ENCODE results near the gene JPH3.

The JPH3 gene

DNA sequence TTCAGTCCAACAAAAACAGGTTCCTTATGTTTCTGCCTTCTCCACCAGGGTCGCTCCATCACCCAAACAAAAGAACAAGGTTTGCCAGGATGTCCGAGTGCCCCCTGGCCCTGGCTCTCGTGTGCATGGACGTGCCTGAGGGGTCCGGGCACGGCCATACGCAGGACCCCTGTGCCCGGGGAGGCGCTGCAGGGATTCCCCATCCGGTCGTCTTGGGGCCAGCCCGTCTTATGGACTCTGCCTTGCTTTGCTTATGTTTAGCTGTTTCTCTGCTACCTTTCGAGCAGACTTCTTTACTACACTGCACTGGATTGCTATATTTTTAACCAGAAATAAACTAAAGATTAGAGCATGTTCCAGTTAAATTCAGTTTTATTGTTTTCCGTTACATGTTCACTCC is 95.5 kb downstream of the JPH3 start:
- DNase-seq (ENCODE audit: low read depth in 3 of 3), result no peak

- DNase-seq (ENCODE audit: low read depth in 3 of 3), result no peak
These were observed 95.9 kb downstream of the JPH3 start for GRCh38 chr16:87698241-87698640.

DNA sequence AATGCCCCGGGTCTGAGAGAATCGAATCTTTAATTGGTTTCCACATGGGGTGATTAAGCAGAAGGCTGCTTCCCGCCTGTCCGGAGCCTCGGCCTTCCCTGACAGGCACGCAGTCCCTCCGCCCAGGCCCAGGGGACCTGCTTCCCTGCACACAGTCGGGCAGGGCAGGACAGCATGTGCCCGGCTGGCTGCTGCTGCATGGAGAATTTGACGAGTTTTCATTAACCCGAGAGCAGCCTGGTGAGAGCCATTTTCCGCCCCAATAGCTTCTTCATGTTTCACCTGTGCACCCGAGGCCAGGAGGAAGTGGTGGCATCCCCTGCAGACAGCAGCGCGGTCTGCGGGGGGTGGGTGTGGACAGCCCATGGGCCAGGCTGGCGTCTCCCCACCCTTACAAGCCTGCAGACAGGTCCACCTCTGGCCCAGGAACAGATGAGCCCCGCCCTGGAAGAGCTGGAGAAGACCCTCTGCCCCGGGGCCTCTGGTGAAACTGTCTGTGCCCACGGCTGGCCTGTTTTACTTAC is 96.4 kb downstream of the JPH3 start:
- DNase-seq (ENCODE audit: low read depth in 3 of 3), result no peak

- DNase-seq (ENCODE audit: low read depth in 3 of 3), result no peak
These were observed 98.2 kb downstream of the JPH3 start for GRCh38 chr16:87700406-87701077.

- no peak for DNase-seq (ENCODE audit: low read depth in 3 of 3)
These were observed 98.8 kb downstream of the JPH3 start for GRCh38 chr16:87701078-87701460.

DNA sequence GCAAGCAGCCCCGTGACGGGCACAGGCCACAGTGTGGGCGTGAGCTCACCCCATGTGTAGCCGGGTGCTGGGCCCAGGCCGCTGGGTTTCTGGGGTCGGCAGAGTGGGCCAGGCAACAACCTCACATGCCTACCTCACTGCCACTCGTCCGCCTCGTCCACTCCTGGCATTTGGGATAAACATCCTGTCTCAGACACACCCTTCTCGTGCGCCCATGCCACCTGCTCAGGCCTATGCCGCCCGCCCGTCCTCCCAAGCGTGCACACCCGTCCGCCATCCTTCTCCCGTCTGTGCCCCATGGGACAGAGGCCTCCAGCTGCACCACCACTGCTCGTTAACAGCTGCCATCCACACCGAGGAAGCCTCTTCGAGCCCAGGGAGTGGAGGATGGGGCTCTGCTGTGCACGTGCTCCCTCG is 99.2 kb downstream of the JPH3 start:
- DNase-seq (ENCODE audit: low read depth in 3 of 3), result no peak

DNA sequence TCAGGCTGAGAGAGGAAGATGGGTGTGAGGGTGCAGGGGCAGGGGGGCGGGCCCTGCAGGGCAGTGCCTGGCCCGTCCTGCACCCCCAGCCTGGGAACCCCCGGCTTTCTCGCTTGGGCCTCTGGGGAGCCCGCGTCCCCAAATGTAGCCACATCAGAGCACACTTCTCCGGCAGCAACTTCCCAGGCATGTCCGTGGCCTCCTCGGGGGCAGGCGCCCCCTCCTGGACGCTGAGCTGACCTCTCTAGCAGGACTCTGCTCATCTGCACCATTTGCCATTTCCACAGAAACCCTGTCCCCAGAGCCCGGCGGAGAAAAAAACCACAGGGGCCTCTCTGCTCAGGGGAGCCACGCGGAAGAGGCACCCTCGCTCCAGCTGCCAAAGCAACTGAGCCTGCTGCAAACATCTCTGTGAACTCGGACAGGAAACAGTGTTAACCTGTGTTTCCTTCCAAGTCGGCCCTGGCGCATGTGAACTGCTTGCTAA is 100.1 kb downstream of the JPH3 start:
- DNase-seq (ENCODE audit: low read depth in 3 of 3), result peak in 2 of 3 experiments; percentile 6 to 52

DNA sequence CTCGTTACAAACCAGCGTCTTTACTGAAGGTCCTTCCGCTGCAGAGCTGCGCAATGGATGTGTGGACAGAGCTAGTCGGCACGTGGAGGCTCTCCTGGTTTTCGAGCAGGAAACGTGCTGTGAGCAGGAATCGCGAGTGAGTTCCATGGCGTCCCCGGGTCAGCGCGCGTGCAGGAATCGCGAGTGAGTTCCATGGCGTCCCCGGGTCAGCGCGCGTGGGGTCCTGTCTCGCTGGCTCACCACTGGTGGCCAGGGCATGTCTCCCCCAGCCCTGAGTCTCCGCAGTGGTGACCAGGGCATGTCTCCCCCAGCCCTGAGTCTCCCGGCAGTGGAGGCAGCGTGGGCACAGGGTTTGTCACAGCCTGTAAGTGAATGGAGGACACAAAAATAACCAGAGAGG is 100.8 kb downstream of the JPH3 start:
- DNase-seq (ENCODE audit: low read depth in 3 of 3), result no peak

- DNase-seq (ENCODE audit: low read depth in 3 of 3), result no peak
These were observed 101.6 kb downstream of the JPH3 start for GRCh38 chr16:87703835-87704375.

DNA sequence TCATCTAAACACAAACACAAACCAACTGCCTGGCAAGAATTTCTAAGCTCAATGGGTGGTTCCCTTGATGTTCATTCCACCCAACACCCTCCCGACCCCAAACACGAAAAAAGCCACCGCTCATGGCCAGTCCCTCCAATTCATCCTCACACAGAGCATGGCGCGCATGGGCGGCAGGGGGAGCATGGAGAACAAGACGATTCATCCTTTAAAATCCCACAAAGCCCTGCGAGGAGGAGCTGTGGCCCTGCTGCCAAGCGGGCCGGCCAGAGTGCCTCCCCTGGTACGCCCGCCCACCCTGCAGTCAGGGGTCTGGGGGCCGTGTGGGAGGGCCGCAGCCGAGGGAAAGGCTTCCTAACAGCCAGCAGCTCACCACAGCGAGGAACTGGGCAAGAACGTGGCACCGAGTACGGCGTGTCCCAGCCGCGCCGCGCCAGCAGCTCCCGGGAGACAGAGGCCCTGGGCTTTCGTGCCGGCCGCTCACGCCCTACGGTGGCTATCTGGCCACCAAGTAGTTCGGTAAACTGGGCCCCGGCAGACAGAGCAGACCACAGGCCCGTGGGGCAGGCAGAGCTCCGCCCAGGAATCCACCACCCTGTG is 102.5 kb downstream of the JPH3 start:
- DNase-seq (ENCODE audit: low read depth in 3 of 3), result no peak

- no peak for DNase-seq (ENCODE audit: low read depth in 3 of 3)
These were observed 103.5 kb downstream of the JPH3 start for GRCh38 chr16:87705771-87706277.

- DNase-seq (ENCODE audit: low read depth in 3 of 3), result no peak
These were observed 104.1 kb downstream of the JPH3 start for GRCh38 chr16:87706278-87707000.

GRCh38 chr16:87707097-87707496 is 104.8 kb downstream of the JPH3 start:
- no peak for DNase-seq (ENCODE audit: low read depth in 3 of 3)

DNA sequence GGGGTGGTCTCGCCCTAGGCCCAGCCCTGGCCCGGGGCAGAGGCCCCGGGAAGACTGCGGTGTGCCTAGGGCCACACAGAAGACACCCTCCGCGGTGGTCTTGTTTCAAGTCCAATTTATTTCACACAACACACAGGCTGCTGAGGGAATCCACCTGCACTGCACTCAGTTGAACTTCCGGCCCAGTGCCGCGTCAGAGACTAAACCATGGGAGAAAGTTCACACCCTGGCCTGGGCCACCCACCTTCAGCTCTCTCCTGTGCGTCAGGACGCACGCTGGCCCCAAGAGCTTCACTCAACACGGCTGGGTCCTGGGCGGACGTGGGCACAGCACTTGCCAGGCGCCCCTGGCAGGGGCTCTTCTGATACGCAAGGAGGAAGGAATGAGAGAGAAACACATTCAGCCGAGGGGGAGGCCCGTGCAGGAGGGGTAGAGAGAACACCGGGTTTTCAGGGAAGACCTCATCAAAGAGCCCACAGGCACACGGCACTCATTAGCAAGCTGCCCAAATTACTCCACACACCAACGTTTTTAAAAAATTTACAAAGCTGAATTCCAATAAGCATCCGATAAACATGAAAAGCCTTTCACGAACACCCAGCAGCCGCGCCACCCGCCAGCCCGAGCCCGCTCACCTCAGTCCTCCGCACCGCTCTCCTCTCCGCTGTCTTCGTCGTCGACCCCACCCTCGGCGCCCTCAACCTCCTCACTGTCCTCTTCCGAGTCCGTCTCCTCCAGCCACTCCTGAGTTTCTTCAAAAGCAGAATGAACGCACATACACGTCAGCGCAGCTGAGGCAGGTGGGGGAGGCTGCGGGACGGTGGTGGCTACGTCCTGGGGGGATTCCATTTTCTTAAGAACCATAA is 105.6 kb downstream of the JPH3 start:
- DNase-seq (ENCODE audit: low read depth in 3 of 3), result no peak

GRCh38 chr16:87708881-87709638 is 106.8 kb downstream of the JPH3 start:
- DNase-seq (ENCODE audit: low read depth in 3 of 3), result no peak

- no peak for DNase-seq (ENCODE audit: low read depth in 3 of 3)
These were observed 107.4 kb downstream of the JPH3 start for GRCh38 chr16:87709677-87710076.

- no peak for DNase-seq (ENCODE audit: low read depth in 3 of 3)
These were observed 108.6 kb downstream of the JPH3 start for GRCh38 chr16:87710887-87711286.

- no peak for DNase-seq (ENCODE audit: low read depth in 3 of 3)
These were observed 110.0 kb downstream of the JPH3 start for GRCh38 chr16:87712184-87712762.

DNA sequence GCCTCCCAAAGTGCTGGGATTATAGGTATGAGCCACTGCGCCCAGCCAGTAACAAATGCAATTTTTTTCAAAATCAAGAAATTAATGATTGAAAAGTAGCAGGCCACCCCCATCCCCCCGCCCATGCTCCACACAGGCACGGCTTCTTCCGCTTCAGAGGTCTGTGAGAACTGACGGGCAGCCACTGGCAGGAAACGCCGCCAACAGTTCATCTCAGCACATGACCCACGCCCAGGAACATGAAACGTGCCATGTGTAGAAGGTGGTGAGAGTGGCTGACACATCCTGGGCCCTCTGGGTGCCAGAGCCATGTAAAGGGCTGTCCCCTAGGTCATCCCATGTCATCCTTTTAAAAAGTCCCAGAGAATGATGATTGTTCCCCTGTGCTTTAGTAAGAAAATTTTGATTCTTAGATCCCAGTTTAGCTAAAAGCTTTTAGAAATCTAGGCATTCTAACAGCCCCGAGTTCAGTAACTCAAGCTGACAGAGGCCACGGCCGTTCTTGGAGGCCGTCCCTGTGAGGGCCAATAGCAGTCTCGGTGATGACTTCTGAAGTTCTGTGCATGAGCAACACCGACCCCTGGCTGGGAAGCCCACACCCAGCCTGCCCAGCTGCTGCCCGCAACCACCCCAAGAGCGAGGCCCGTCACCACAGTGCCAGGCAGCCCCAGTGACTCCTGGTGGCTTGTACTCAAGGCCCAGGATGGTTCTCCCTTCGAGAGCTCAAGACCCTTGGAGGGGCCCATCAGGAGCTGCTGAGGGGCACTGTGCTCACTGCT is 111.3 kb downstream of the JPH3 start:
- DNase-seq (ENCODE audit: low read depth in 3 of 3), result peak; percentile 13 to 51 (median 18)
